HEK293 (cell line): ENCODE measurements around the gene SPATA16.

Experiments used
- CTCF ChIA-PET: fragments of 350-600 bp; formaldehyde crosslinking; extraction: SDS; loops from one replicate; lab custom pipeline; 2021; ENCODE audit warnings: antibody characterized with exemption; lab: Yijun Ruan, JAX
- POLR2A ChIA-PET: fragments of 300-600 bp; formaldehyde crosslinking; extraction: SDS; loops from one replicate; lab custom pipeline; 2020; ENCODE audit warnings: antibody characterized with exemption, inconsistent platforms; lab: Yijun Ruan, JAX
- H3K27ac ChIP-seq: fragments of 200-500 bp; sonication (Bioruptor generic); 2 replicates; pipeline ENCODE4 v1.5.1; 2014; ENCODE audit warnings: low read depth, low read length, control low read depth, inconsistent platforms; ENCODE audit errors: extremely low read depth
- H3K36me3 ChIP-seq, 2 experiments: fragments of 200-500 bp in 1 of 2; sonication (Bioruptor generic) in 1 of 2; 1 replicate in 1 of 2; 2 replicates in 1 of 2; pipeline ENCODE4 v1.5.1; 2014 to 2017; ENCODE audit warnings: inconsistent platforms in 2 of 2, low read length in 2 of 2; ENCODE audit not compliant: control insufficient read depth in 2 of 2, insufficient read depth in 1 of 2
- H3K4me1 ChIP-seq: fragments of 200-500 bp; sonication (Bioruptor generic); 2 replicates; pipeline ENCODE4 v1.5.1; 2014; ENCODE audit warnings: mild to moderate bottlenecking, low read length, inconsistent platforms; ENCODE audit not compliant: control insufficient read depth, insufficient read depth
- H3K4me3 ChIP-seq: 2 replicates; pipeline ENCODE4 v1.5.1; 2011; ENCODE audit warnings: low read depth, mild to moderate bottlenecking, control low read depth, low read length, moderate library complexity
- H3K9me3 ChIP-seq: fragments of 200-500 bp; sonication (Bioruptor generic); 2 replicates; pipeline ENCODE4 v1.5.1; 2014; ENCODE audit warnings: low read depth, low read length, inconsistent platforms; ENCODE audit not compliant: control insufficient read depth, insufficient read depth
- AEBP2 ChIP-seq: fragments of 450-650 bp; formaldehyde crosslinking; IDR thresholded peaks from 2 replicates; pipeline ENCODE4 v1.5.1; 2016; ENCODE audit warnings: missing biosample characterization, missing genetic modification characterization, borderline replicate concordance
- INSM2 ChIP-seq: fragments of 450-650 bp; formaldehyde crosslinking; IDR thresholded peaks from 2 replicates; pipeline ENCODE4 v1.5.1; 2016; ENCODE audit warnings: missing biosample characterization, missing genetic modification characterization
- KLF10 ChIP-seq: fragments of 450-650 bp; IDR thresholded peaks from 2 replicates; pipeline ENCODE4 v1.5.1; 2018; ENCODE audit warnings: missing biosample characterization, mild to moderate bottlenecking, missing genetic modification characterization
- KLF17 ChIP-seq: fragments of 450-650 bp; formaldehyde crosslinking; IDR thresholded peaks from 2 replicates; pipeline ENCODE4 v1.5.1; 2016; ENCODE audit warnings: missing biosample characterization, missing genetic modification characterization
- KLF7 ChIP-seq: fragments of 450-650 bp; formaldehyde crosslinking; IDR thresholded peaks from 2 replicates; pipeline ENCODE4 v1.5.1; 2016; ENCODE audit warnings: missing biosample characterization, missing genetic modification characterization, borderline replicate concordance
- PBX3 ChIP-seq: sonication (generic); formaldehyde crosslinking; IDR thresholded peaks from 2 replicates; pipeline ENCODE4 v1.8.1; 2022; ENCODE audit warnings: mild to moderate bottlenecking, moderate library complexity, missing genetic modification reagents
- RBAK ChIP-seq: fragments of 450-650 bp; formaldehyde crosslinking; IDR thresholded peaks from 2 replicates; pipeline ENCODE4 v1.5.1; 2016; ENCODE audit warnings: missing biosample characterization, missing genetic modification characterization
- REST ChIP-seq: fragments of 450-650 bp; formaldehyde crosslinking; IDR thresholded peaks from 2 replicates; pipeline ENCODE4 v1.5.1; 2016; ENCODE audit warnings: missing biosample characterization, missing genetic modification characterization
- TRIM28 ChIP-seq: IDR thresholded peaks from 2 replicates; pipeline ENCODE4 v1.6.1; 2011; ENCODE audit warnings: low read length, control low read depth, borderline replicate concordance
- YY1 ChIP-seq: fragments of 450-650 bp; formaldehyde crosslinking; IDR thresholded peaks from 2 replicates; pipeline ENCODE4 v1.5.1; 2018; ENCODE audit warnings: missing biosample characterization, missing genetic modification characterization
- ZBTB21 ChIP-seq: fragments of 450-650 bp; formaldehyde crosslinking; IDR thresholded peaks from 2 replicates; pipeline ENCODE4 v1.5.1; 2017; ENCODE audit warnings: missing biosample characterization, missing genetic modification characterization
- ZBTB6 ChIP-seq: fragments of 450-650 bp; formaldehyde crosslinking; IDR thresholded peaks from 2 replicates; pipeline ENCODE4 v1.5.1; 2017; ENCODE audit warnings: missing biosample characterization, missing genetic modification characterization
- ZFP41 ChIP-seq: fragments of 450-650 bp; formaldehyde crosslinking; IDR thresholded peaks from 2 replicates; pipeline ENCODE4 v1.5.1; 2016; ENCODE audit warnings: missing biosample characterization, missing genetic modification characterization, borderline replicate concordance
- ZNF169 ChIP-seq: fragments of 450-650 bp; formaldehyde crosslinking; IDR thresholded peaks from 2 replicates; pipeline ENCODE4 v1.5.1; 2016; ENCODE audit warnings: missing biosample characterization, missing genetic modification characterization
- ZNF292 ChIP-seq: fragments of 450-650 bp; formaldehyde crosslinking; IDR thresholded peaks from 2 replicates; pipeline ENCODE4 v1.5.1; 2016; ENCODE audit warnings: low read depth, missing biosample characterization, missing genetic modification characterization, borderline replicate concordance
- ZNF302 ChIP-seq: fragments of 450-650 bp; formaldehyde crosslinking; IDR thresholded peaks from 2 replicates; pipeline ENCODE4 v1.5.1; 2016; ENCODE audit warnings: missing biosample characterization, missing genetic modification characterization, low read depth
- ZNF48 ChIP-seq: fragments of 450-650 bp; formaldehyde crosslinking; IDR thresholded peaks from 2 replicates; pipeline ENCODE4 v1.5.1; 2016; ENCODE audit warnings: missing biosample characterization, missing genetic modification characterization
- ZNF529 ChIP-seq: fragments of 450-650 bp; formaldehyde crosslinking; IDR thresholded peaks from 2 replicates; pipeline ENCODE4 v1.5.1; 2017; ENCODE audit warnings: missing genetic modification characterization, missing biosample characterization; ENCODE audit not compliant: insufficient replicate concordance
- ZNF555 ChIP-seq: fragments of 450-650 bp; formaldehyde crosslinking; conservative IDR thresholded peaks from 2 replicates; pipeline ENCODE4 v1.5.1; 2017; ENCODE audit warnings: missing biosample characterization, mild to moderate bottlenecking, missing genetic modification characterization, inconsistent platforms

Gene SPATA16

GRCh38 chr3:172946061-172946460 is 195.0 kb downstream of the SPATA16 start (continued):
- TF ChIP-seq PBX3: no peak

GRCh38 chr3:172939651-172940293 is 201.3 kb downstream of the SPATA16 start:
- no peak for TF ChIP-seq ZNF302
- TF ChIP-seq INSM2 (tag by site-specific recombination): no peak
- TF ChIP-seq ZNF292 (tag by site-specific recombination): no peak
- TF ChIP-seq ZFP41 (tag by site-specific recombination): no peak
- TF ChIP-seq RBAK: no peak
- TF ChIP-seq KLF17 (tag by site-specific recombination): no peak
- ChIA-PET POLR2A (interaction anchor here (0.6 kb wide), 1 partner anchor 133 kb away, joined by 6 read pairs; no protein-coding TSS in a partner anchor), CTCF (interaction anchor here (0.7 kb wide), 1 partner anchor 147 kb away, joined by 3 read pairs; no protein-coding TSS in a partner anchor)
- no peaks in the 10 kb centered on the region for H3K4me1 ChIP-seq
- no peaks in the 10 kb centered on the region for H3K9me3 ChIP-seq
- H3K27ac ChIP-seq: no peak overlapping the region
- no peak overlapping the region for H3K4me3 ChIP-seq
- no peaks in the 10 kb centered on the region for H3K36me3 ChIP-seq

GRCh38 chr3:172938788-172939187 is 202.2 kb downstream of the SPATA16 start:
- TF ChIP-seq YY1 (no peak), ZNF48 (no peak), ZNF529 (tag by site-specific recombination) (no peak), ZNF555 (no peak), TRIM28 (no peak)
- CTCF ChIA-PET: no interaction called here
- H3K4me3 ChIP-seq: no peak overlapping the region
- no peak overlapping the region for H3K27ac ChIP-seq
- H3K36me3 ChIP-seq: no peaks in the 10 kb centered on the region
- POLR2A ChIA-PET: no interaction called here
- no peaks in the 10 kb centered on the region for H3K4me1 ChIP-seq
- no peaks in the 10 kb centered on the region for H3K9me3 ChIP-seq

- POLR2A ChIA-PET: no interaction called here
- Histone ChIP-seq H3K4me1 (no peaks in the 10 kb centered on the region), H3K27ac (no peak overlapping the region), H3K36me3 (no peaks in the 10 kb centered on the region), H3K4me3 (no peak overlapping the region), H3K9me3 (no peaks in the 10 kb centered on the region)
- CTCF ChIA-PET: interaction anchor here (0.7 kb wide), 1 partner anchor 111 kb away, joined by 4 read pairs; no protein-coding TSS in a partner anchor
- no peak for TF ChIP-seq REST
- no peak for TF ChIP-seq ZBTB6 (tag by site-specific recombination)
- no peak for TF ChIP-seq KLF10
- TF ChIP-seq AEBP2 (tag by site-specific recombination): no peak
- no peak for TF ChIP-seq ZNF555
- TF ChIP-seq KLF7 (tag by site-specific recombination): no peak
- no peak for TF ChIP-seq ZNF169
- TF ChIP-seq ZBTB21 (tag by site-specific recombination): no peak
Observed at GRCh38 chr3:172931746-172932285, 209.2 kb downstream of the SPATA16 start.
